KMS-11 (cell line): ENCODE measurements around the gene HERPUD2.

Experiments used
- H2AFZ ChIP-seq: fragments of 200-600 bp; sonication (generic); 2 replicates; pipeline ENCODE4 v1.6.1; 2016; ENCODE audit warnings: antibody characterized with exemption, mixed run types, low read depth
- H3K27ac ChIP-seq: fragments of 200-600 bp; sonication (generic); 2 replicates; pipeline ENCODE4 v1.6.1; 2016; ENCODE audit warnings: mild to moderate bottlenecking, mixed run types
- H3K27me3 ChIP-seq: fragments of 200-600 bp; sonication (generic); 2 replicates; pipeline ENCODE4 v1.6.1; 2017; ENCODE audit warnings: mild to moderate bottlenecking, low read depth, mixed run types, moderate library complexity; ENCODE audit not compliant: insufficient read depth
- H3K36me3 ChIP-seq: fragments of 200-600 bp; sonication (generic); 2 replicates; pipeline ENCODE4 v1.6.1; 2017; ENCODE audit warnings: mild to moderate bottlenecking, mixed run types; ENCODE audit not compliant: insufficient read depth
- H3K4me1 ChIP-seq: fragments of 200-600 bp; sonication (generic); 2 replicates; pipeline ENCODE4 v1.6.1; 2016; ENCODE audit warnings: mild to moderate bottlenecking, low read depth, mixed run types; ENCODE audit not compliant: poor library complexity, severe bottlenecking
- H3K4me2 ChIP-seq: fragments of 200-600 bp; sonication (generic); 2 replicates; pipeline ENCODE4 v1.7.0; 2016; ENCODE audit warnings: mild to moderate bottlenecking, mixed run types
- H3K4me3 ChIP-seq: fragments of 200-600 bp; sonication (generic); IDR thresholded peaks from 2 replicates; pipeline ENCODE4 v1.6.1; 2017; ENCODE audit warnings: low read depth, low read length, mixed read lengths; ENCODE audit not compliant: insufficient read depth
- H3K79me2 ChIP-seq: fragments of 200-600 bp; sonication (generic); 2 replicates; pipeline ENCODE4 v1.6.1; 2016; ENCODE audit warnings: low read depth, mixed run types; ENCODE audit not compliant: insufficient read depth
- H3K9ac ChIP-seq: fragments of 200-600 bp; sonication (generic); 2 replicates; pipeline ENCODE4 v1.6.1; 2016; ENCODE audit warnings: mild to moderate bottlenecking, mixed run types
- H4K20me1 ChIP-seq: fragments of 200-600 bp; sonication (generic); 2 replicates; pipeline ENCODE4 v1.6.1; 2016; ENCODE audit warnings: mild to moderate bottlenecking, mixed run types; ENCODE audit not compliant: insufficient read depth
- CTCF ChIP-seq: fragments of 200-600 bp; sonication (generic); conservative IDR thresholded peaks from 2 replicates; pipeline ENCODE4 v1.6.1; 2017; ENCODE audit warnings: low read depth, mild to moderate bottlenecking, antibody characterized with exemption, low read length, moderate library complexity, mixed read lengths

HERPUD2 gene

GRCh38 chr7:35718047-35718446, 23.1 kb upstream of the HERPUD2 start:
- H3K27me3 ChIP-seq: no peaks in the 10 kb centered on the region
- no peak for TF ChIP-seq CTCF
- H3K79me2 ChIP-seq: no peaks in the 10 kb centered on the region
- H2AFZ ChIP-seq: no peak overlapping the region
- no peaks in the 10 kb centered on the region for H3K36me3 ChIP-seq
- no peak overlapping the region for H3K4me3 ChIP-seq
- H3K4me2 ChIP-seq: no peak overlapping the region
- H4K20me1 ChIP-seq: no peaks in the 10 kb centered on the region
- H3K9ac ChIP-seq: no peak overlapping the region
- no peaks in the 10 kb centered on the region for H3K4me1 ChIP-seq
- H3K27ac ChIP-seq: no peak overlapping the region

- no peaks in the 10 kb centered on the region for H4K20me1 ChIP-seq
- H3K27ac ChIP-seq: no peak overlapping the region
- no peak overlapping the region for H3K4me3 ChIP-seq
- TF ChIP-seq CTCF: no peak
- no peak overlapping the region for H2AFZ ChIP-seq
- no peak overlapping the region for H3K9ac ChIP-seq
- no peaks in the 10 kb centered on the region for H3K79me2 ChIP-seq
- H3K36me3 ChIP-seq: no peaks in the 10 kb centered on the region
- no peaks in the 10 kb centered on the region for H3K27me3 ChIP-seq
- no peak overlapping the region for H3K4me2 ChIP-seq
- no peaks in the 10 kb centered on the region for H3K4me1 ChIP-seq
Observed at GRCh38 chr7:35717516-35717915, 22.6 kb upstream of the HERPUD2 start.

- Histone ChIP-seq H2AFZ (no peak overlapping the region), H3K27ac (no peak overlapping the region)
Observed at GRCh38 chr7:35717013-35717412, 22.1 kb upstream of the HERPUD2 start.

GRCh38 chr7:35716038-35716803, 21.3 kb upstream of the HERPUD2 start:
- Histone ChIP-seq H3K79me2 (no peaks in the 10 kb centered on the region), H3K27me3 (no peaks in the 10 kb centered on the region), H3K27ac (no peak overlapping the region), H3K9ac (no peak overlapping the region), H2AFZ (no peak overlapping the region), H3K36me3 (no peaks in the 10 kb centered on the region), H3K4me3 (no peak overlapping the region), H4K20me1 (no peaks in the 10 kb centered on the region), H3K4me2 (no peak overlapping the region), H3K4me1 (no peaks in the 10 kb centered on the region)
- no peak for TF ChIP-seq CTCF

More at GRCh38 chr7:35717013-35717412, 22.1 kb upstream of the HERPUD2 start:
- Histone ChIP-seq H3K36me3 (no peaks in the 10 kb centered on the region), H3K9ac (no peak overlapping the region), H4K20me1 (no peaks in the 10 kb centered on the region), H3K4me2 (no peak overlapping the region), H3K4me1 (no peaks in the 10 kb centered on the region), H3K79me2 (no peaks in the 10 kb centered on the region), H3K4me3 (no peak overlapping the region), H3K27me3 (no peaks in the 10 kb centered on the region)
- no peak for TF ChIP-seq CTCF
